HG02588 (cell line): ENCODE measurements around the gene LRRC7.
"Not testable (repeated sequence)": the region's sequence is repeated elsewhere in the genome, so short reads cannot be mapped to it uniquely, and the experiment has no call there.

Source experiments
- ATAC-seq: cut with Tn5 transposase; IDR thresholded peaks from one replicate; pipeline ENCODE4 v1.9.1; 2021; ENCODE audit warnings: mild to moderate bottlenecking, moderate library complexity; ENCODE audit not compliant: unreplicated experiment

LRRC7 gene

DNA sequence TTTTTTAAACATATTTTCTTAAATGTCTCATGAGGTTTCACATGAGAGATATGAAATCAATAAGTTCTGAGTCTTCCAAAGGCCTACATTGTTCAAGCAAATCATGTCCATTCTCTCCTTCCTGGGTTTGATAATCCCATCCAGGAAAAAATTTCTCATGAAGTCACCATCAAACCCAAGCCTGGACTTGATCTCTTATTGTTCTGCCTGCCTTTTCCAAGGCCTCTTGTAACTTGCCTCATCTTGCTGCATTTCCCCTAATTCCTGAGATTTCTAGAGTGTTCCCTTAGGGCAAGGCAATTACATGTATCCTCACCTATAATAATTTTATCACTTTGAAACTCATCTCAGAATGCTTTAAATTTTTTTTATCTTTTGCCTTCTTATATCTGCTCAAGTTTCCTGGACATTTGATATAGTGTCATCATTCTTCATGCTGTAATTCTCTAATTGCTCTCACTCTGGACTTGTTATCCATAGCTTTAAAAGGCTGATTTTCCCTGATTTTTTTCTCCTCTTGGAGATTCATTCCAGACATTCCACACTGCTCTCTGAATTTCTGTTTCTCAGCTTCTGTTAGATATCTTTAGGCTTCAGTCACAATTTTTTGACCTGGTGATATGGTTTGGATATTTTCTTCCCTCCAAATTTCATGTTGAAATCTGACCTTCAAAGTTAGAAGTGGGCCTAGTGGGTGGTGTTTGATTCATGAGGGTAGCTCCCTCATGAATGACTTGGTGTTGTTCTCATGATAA, 126.4 kb downstream of the LRRC7 start:
- ATAC-seq: no peak

DNA sequence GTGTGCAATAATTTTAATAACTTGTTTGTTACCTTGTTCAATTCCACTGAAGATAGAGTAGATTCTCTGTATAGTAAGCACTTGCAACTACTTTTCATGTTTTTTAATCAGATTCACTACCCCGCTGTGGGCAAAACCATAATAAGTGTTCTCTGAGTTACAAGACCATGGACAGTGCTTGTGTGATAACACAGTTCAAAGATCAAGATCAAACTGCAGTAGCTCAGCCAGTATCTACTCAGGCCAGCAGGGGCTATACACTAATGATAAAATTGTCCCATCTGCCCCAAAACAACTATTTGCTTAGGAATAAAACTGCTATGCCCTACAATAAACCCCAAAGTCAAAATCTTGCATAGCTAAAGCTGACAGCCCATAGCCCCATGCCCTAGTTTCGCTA, 129.6 kb downstream of the LRRC7 start:
- no peak for ATAC-seq

DNA sequence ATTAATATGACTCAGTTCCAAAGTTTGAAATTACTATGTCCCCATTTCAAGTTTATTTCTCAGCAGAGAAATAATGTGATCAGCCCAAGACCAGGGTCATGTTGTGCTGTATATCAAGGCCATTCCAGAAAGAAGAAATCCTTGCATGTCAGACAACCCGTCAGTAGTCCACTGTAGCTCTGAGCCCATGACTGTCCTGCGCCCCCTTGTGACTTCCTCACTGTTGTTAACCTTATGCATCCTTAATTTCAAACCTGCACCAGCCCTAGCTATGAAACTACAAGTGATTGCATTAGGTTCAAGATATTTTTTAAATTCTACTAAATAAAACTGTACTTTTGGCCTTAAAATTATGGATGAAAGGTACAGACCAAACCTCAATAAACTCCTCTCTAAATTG, 133.0 kb downstream of the LRRC7 start:
- no peak for ATAC-seq

DNA sequence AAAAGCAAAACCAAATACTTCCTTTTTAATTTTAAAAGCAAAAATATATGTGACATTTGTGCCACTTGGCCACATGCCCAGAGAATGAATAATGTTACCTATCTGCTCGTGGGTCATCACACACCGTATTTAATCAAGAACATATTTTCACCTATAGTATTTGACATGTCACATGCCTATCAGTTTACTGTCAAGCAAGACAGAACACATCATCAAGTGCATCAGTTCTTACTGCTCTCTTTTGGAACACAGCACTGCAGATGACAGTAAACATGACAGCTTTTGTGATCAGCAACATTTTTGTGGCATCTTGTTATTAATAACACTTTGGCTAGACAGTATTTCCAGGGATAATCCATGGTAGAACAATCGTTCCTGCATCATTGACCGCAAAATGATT, 134.4 kb downstream of the LRRC7 start:
- ATAC-seq: no peak

DNA sequence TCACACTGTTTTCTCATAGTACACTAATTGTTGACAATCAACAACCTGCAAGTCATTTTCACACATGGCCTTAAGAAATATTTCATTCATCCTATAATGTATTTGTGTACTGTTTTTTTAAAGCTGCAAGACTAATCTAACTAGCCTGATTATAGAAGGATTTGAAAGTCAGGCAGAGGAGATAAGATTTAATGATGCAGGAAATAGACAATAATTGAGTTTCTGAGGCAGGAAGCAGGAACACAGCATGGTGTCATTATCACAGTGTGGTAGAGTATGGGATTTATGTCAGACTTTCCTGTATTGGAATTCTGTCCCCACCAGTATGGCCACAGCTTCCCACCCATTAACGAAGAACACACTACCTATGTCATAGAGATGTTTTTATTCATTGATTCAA, 138.8 kb downstream of the LRRC7 start:
- ATAC-seq: no peak

DNA sequence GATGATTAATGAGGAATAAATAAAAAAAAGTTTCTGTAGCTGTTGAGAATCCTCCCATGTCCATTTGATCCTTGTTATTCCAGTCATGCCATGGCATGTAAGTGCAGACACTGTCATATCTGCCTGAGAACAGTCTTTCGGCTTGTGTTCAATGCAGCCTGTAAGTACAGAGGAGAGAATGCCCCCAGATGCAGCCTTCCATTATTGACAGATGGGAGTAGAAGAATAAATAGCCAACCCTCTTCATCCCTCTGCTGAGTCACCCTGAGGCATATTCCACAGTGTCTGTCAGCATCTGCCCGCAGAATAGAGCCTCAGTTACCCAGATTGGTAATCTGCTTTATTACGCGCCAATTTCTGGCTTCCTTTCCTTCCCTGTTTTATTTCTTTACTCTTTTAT, 139.4 kb downstream of the LRRC7 start:
- ATAC-seq: no peak

DNA sequence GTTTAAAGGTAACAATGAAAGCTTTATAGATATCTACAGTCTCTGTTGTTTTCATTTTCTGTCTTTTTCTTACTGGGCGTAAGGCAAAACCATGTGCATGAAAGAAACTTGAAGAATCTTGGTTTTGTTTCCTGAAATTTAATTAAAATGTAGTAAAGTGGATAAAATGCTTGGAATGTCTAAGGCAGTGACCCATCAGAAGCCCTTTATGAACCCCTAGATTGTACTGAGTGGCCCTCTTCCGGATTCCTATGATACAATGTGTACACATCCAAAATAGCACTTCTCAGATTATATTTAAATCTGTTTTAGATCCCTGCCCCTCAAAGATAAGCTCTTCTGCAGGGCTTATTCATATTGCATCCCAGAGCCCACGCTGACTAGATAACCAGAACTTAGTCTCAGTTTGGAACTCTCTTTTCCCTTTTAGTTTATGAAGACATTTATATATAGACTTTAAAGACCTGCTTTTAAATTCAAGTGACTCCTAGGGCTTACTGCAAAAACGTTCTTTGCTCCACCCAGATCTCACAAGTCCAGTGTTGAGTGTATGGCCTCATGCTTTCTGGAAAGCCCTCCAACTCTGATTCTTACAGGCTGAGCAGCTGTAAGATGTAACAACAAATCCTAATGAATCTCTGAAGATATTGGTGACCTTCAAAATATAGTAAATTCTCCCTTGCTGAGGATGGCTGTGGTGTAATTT, 142.9 kb downstream of the LRRC7 start:
- no peak for ATAC-seq

DNA sequence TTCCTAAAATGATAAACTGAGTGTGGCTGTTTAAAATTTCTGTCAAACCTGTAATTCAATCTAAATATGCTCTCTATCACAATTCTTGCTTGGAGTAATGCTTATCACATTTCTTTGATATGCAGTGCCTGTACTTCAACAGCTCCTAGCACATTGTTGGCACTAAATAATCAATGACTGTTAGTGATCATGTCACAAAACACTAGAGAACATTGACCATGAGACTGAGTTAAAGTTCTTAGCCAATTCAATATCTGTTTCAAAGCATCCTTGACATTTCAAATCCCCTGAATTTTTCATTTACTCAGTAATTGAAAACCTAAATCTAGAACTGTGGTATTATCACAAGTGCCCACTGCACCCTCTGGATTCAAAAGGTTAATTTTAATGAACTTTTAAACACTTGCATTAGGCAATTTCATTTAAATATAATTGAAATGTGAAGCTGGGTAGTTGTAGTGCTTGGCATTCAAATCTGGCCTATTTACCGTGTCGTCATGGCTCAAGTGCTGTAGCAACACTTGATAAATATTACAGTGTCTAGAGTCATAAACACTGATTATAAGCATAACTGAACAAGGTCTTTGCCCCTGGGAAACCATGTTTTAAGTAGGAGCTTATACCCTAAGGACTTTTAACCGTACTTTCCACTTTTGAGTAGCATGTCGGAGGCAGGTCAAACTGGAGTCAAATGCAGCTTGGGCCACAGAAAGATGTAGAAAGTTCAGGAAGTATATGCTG, 143.6 kb downstream of the LRRC7 start:
- no peak for ATAC-seq

DNA sequence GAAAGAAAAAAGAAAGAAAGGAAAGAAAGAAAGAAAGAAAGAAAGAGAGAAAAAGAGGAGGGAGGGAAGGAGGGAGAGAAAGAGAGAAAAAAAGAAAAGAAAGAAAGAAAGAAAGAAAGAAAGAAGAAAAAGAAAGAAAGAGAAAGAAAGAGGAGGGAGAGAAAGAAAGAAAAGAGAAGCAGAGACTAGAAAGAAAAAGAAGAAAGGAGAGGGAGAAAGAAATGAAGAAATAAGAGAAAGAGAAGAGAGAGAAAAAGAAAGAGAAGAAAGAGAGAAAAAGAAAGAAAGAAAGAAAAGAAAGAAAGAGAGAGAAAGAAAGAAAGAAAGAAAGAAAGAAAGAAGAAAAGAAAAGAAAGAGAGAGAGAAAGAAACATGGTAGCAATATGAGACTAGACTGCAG, 150.1 kb downstream of the LRRC7 start:
- not testable (repeated sequence) for ATAC-seq

DNA sequence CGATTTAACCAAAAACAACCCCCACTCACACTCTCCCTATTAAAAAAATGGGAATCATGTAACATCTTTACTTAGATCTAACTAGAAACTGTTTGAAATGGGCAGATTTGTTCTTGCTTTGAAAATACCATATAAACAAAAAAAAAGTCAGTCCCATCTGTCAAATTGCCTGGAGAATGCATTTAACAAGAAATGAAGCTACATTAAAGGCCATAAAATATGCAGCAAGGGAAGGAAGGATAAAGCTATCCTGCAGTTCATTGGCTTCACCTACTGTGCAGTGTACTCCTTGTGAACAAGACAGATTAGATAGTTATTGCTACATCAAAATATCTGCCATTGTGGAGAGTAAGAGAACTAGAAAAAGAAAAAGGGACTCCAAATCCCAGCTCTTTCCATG, 160.5 kb downstream of the LRRC7 start:
- no peak for ATAC-seq

DNA sequence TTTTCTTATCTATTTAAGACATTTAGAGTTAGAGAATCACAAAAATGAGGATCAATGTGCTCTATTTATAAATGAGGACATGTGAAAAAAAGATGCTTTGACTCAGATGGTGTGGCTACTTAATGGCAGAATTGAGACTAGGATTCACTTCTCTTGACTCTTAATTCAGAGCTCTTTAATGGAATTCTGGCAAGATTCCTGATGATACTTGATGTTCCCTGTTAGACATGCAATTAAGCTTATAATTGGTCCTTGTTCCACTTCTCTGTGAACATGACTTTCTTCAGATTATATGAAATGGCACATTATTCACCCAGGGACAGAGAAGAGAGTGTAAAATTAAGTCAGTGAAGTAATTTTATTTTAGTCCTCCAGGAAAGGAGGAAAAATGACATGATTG, 165.3 kb downstream of the LRRC7 start:
- ATAC-seq: no peak

DNA sequence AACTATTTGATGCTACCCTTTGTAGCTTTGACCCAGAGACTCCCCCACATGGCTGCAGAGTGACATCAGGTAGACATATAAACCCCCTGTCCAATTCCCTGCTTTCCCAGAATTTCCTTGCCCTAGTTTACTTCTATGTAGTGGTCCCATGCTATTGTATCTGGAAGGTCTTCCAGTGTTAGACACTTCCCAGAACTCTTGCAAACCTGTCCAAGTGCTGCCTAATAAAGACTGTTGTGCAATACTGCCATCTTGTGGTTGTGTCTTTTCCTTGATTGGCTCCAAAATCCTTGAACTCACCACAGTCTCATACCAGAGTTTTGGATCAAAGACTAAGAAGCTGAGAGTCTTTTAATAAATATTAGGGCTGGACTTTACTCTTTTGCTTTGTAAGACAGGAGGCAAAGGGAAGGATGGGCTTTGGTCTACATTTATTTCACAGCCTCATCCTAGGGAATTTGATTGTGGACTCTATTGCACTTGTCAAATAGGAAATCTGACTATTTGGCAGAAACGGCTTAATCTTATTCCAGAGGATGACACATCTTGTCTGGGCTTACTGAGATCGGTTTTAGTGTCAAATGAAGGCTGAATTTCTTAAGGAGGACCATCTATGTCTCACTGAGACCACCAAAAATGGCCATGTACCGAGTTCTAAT, 169.9 kb downstream of the LRRC7 start:
- ATAC-seq: peak; percentile 83

DNA sequence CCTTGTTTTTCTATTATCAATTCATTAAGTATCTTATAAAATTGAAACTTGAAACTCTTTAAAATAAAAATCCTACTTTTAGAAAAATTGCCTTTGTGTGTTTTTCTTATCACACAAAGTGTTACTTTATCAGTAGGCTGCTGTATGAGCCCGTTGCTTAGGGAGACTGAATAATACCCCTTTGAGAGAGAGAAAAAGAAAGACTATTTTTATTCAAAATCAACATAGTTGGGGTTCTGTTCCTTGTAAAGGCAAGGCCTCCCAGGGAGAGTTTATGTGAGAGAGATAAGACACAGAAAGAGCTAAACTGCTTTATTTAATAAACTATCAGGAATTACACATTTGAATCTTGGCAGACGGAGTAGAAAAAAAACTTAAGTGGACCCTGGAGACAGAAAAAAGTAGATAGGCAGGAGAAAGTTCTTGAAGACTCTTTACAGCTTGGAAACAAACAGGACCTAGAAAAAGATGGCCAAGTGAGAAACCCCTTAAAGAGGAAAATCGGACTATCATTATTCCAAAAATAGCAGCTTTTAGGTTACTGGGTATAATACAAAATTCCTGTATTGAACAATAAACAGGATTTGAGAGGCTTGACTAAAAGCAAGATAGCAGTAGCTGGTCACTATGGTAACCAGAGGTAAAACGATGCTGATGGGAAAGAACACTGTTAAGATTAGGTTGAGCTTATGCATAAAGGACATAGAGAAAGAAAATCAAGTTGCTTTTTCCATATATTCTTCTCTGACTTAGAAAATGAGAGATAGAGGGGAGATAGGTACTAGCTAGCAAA, 170.9 kb downstream of the LRRC7 start:
- ATAC-seq: no peak

DNA sequence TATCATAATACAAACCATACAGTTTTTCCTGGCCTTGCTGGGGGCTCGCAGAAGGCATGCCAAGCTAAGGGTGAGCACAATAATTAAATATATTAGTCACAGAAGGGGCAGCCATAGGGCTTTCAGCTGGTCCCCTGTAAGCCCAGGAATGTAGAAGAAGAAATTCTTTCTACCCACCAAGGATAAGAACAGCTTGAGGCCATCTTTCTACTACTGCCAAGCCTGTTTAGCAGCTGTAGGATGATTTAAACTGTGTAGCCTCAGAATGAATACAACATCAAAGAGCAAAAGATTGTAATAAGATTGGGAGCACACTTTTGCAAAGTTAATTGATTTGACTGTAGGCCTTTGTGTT, 171.5 kb downstream of the LRRC7 start:
- no peak for ATAC-seq

DNA sequence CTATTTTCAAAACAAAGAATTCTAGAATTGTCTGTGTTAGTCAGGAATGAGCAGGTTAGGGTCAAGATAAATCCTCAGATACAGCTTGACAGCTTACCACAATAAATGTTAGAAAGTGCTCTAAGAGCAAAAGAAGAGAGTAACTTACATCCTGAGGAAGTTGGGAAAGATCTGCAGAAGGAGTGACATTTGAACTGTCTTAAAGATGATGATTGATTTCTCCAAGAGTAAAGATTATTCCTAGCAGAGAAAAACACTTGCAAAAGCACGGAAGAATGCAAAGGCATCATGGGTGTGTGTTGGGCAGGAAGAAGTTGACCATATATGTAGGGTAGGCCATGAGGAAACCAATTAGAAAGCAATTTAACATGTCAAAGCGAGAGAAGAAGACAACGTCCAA, 175.4 kb downstream of the LRRC7 start:
- ATAC-seq: no peak

DNA sequence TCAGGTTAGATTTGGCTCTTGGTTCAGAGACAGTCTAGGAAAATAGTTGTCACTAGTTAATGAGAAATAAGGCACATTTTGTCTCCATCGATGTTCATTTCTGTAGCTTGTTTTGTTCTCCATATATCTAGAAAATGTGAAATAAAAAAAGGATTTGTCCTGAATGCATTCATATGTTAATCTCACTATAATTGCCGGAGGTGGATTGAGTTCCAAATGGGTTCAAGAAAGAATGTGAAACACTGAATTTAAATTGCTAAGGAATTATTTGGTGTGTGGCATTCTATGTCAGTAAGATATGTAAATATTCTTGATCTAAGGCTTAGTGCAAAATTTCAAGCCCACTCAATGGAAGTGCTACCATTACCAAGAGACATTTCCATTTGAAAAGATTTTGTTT, 176.7 kb downstream of the LRRC7 start:
- ATAC-seq: no peak

DNA sequence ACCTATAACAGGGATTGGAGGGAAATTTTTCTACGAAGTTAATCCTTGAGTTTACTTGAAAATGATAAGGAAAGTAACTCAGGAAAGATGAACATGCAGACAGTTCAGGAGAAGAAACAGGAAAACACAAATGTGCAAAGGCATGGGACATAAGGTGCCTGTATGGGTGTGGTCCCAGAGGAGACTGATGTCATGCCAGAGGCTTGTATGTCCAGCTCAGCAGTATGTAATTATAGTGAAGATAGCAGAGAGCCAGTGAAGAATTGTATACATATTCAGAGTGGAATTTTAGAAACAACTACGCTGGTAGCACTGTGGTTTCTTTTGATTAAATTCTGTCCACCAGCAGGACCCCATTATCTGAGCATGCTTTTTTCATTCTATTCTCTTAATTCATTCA, 179.5 kb downstream of the LRRC7 start:
- no peak for ATAC-seq

DNA sequence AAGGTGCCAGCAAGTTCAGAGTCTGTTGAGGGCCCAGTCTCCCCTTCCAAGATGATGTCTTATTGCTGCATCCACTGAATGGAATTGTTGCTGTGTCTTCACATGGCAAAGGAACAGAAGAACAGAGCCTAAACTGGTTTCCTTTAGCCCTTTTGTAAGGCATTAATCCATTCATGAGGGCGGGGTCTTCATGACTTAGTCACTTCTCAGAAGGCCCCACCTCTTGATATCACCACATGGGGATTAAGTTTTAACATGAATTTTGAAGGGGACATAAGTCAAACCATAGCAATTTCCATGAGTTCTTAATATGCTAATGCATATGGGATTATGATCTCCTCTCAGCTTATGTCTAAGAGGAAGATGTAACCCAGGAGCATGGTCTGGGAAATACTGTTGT, 182.9 kb downstream of the LRRC7 start:
- ATAC-seq: no peak

DNA sequence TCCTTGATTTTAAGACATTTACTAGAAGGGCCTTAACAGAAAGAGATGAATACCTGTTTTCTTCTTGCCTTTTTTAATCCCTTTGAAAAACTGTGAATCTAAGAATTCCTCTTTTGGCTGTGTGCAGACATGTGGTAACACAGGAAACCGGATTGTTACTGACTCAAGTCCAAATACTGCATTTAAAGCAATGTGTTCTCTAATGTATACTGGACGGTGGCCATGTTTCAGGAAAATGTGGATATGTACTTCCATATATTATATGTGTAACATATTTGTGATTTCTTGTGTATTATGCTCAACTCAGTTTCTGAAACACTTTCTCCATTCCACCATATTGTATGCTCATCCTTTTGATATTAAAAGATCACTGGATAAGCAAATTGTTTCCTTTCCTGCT, 185.1 kb downstream of the LRRC7 start:
- no peak for ATAC-seq

DNA sequence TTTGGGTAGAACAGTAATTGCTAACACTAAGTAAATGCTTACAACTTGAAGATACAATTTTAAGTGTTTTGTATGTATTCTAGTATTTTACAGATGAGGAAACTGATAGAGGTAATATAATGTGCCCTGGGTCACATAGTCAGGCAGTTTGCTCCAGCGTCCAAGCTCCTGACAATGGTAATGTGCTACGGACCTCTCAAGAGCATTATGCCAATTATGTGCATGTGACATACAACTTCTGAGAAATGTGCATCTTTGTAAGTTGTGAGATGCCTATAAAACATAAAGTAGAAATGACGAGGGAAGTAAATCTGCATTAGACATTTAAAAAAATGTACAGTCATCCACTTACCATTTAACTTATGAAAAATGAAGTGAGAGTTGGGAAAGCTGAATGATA, 186.8 kb downstream of the LRRC7 start:
- ATAC-seq: no peak

DNA sequence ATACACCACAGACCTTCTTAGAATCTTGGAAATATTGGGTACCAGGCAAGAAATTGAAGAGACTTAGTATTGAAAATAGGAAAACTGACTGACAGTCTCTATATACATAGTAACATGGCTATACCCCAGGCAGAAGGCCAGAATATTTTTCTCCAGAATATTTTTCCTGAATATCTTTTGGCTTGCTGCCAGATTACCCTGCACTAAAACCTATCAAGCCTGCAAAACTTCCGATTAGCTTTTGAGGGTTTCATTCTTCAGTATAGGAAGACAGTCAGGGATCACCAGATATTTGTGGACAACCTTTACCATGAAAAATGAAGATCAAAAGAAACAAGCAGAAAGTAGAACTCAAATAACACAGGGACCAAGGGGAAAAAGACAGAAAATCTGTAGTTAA, 187.9 kb downstream of the LRRC7 start:
- ATAC-seq: no peak
